Measurements from ENCODE around the gene PPP2R5B.
A peak's percentile ranks its signal among the peaks of the same experiment; 100 is the strongest.

The PPP2R5B gene

GRCh38 chr11:64887757-64888405, 36.6 kb upstream of the PPP2R5B start (continued):
- TF ChIP-seq KLF9 (tag by site-specific recombination; IDR thresholded peaks at IDR 0.05; ENCODE audit: low read depth) = peak; percentile 58; the same call in 1 of the 2 replicates
- no peak for TF ChIP-seq SP2 (tag by site-specific recombination; IDR thresholded peaks at IDR 0.05)
- TF ChIP-seq KLF17 (tag by site-specific recombination; IDR thresholded peaks at IDR 0.05) = peak; percentile 43; the same call in 1 of the 2 replicates
- peak; percentile 26 for TF ChIP-seq ZBTB26 (tag by site-specific recombination; optimal IDR thresholded peaks at IDR 0.05)
- no peak for TF ChIP-seq ZNF664 (tag by site-specific recombination; IDR thresholded peaks at IDR 0.05)
- no peak for TF ChIP-seq ZNF19 (tag by site-specific recombination; IDR thresholded peaks at IDR 0.05; ENCODE audit: low read depth)
- TF ChIP-seq PATZ1 (tag by site-specific recombination; IDR thresholded peaks at IDR 0.05) = peak; percentile 95
- no peak for TF ChIP-seq KLF7 (tag by site-specific recombination; IDR thresholded peaks at IDR 0.05; ENCODE audit: borderline replicate concordance)
- TF ChIP-seq ZEB2 (tag by site-specific recombination; IDR thresholded peaks at IDR 0.05) = no peak
- TF ChIP-seq ZNF221 (tag by site-specific recombination; IDR thresholded peaks at IDR 0.05; ENCODE audit: borderline replicate concordance) = no peak
- TF ChIP-seq EGR2 (tag by site-specific recombination; IDR thresholded peaks at IDR 0.05; ENCODE audit: low read depth) = no peak
- no peak for TF ChIP-seq ZNF138 (tag by site-specific recombination; IDR thresholded peaks at IDR 0.05; ENCODE audit: borderline replicate concordance)
- no peak for TF ChIP-seq ZNF549 (tag by site-specific recombination; IDR thresholded peaks at IDR 0.05)
- no peak for TF ChIP-seq BCL11B (tag by site-specific recombination; IDR thresholded peaks at IDR 0.05; ENCODE audit: low read depth)
- TF ChIP-seq PRDM1 (tag by site-specific recombination; IDR thresholded peaks at IDR 0.05) = no peak
- no peak for TF ChIP-seq MYNN (tag by site-specific recombination; IDR thresholded peaks at IDR 0.05; ENCODE audit: borderline replicate concordance)
- no peak for TF ChIP-seq ZNF394 (tag by site-specific recombination; IDR thresholded peaks at IDR 0.05; ENCODE audit: borderline replicate concordance)
- no peak for TF ChIP-seq ZNF747 (tag by site-specific recombination; IDR thresholded peaks at IDR 0.05)
- TF ChIP-seq ZNF311 (tag by site-specific recombination; IDR thresholded peaks at IDR 0.05; ENCODE audit: borderline replicate concordance) = no peak
- peak; percentile 45; the same call in 1 of the 2 replicates for TF ChIP-seq KLF8 (tag by site-specific recombination; IDR thresholded peaks at IDR 0.05)
- peak; percentile 40; the same call in 1 of the 2 replicates for TF ChIP-seq ZBTB11 (tag by site-specific recombination; conservative IDR thresholded peaks at IDR 0.05; ENCODE audit: low read depth)
- TF ChIP-seq, protein P1, sequence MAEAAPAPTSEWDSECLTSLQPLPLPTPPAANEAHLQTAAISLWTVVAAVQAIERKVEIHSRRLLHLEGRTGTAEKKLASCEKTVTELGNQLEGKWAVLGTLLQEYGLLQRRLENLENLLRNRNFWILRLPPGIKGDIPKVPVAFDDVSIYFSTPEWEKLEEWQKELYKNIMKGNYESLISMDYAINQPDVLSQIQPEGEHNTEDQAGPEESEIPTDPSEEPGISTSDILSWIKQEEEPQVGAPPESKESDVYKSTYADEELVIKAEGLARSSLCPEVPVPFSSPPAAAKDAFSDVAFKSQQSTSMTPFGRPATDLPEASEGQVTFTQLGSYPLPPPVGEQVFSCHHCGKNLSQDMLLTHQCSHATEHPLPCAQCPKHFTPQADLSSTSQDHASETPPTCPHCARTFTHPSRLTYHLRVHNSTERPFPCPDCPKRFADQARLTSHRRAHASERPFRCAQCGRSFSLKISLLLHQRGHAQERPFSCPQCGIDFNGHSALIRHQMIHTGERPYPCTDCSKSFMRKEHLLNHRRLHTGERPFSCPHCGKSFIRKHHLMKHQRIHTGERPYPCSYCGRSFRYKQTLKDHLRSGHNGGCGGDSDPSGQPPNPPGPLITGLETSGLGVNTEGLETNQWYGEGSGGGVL (tag by site-specific recombination; IDR thresholded peaks at IDR 0.05) = no peak
- TF ChIP-seq ZNF146 (tag by site-specific recombination; IDR thresholded peaks at IDR 0.05) = no peak
- TF ChIP-seq, protein P2, sequence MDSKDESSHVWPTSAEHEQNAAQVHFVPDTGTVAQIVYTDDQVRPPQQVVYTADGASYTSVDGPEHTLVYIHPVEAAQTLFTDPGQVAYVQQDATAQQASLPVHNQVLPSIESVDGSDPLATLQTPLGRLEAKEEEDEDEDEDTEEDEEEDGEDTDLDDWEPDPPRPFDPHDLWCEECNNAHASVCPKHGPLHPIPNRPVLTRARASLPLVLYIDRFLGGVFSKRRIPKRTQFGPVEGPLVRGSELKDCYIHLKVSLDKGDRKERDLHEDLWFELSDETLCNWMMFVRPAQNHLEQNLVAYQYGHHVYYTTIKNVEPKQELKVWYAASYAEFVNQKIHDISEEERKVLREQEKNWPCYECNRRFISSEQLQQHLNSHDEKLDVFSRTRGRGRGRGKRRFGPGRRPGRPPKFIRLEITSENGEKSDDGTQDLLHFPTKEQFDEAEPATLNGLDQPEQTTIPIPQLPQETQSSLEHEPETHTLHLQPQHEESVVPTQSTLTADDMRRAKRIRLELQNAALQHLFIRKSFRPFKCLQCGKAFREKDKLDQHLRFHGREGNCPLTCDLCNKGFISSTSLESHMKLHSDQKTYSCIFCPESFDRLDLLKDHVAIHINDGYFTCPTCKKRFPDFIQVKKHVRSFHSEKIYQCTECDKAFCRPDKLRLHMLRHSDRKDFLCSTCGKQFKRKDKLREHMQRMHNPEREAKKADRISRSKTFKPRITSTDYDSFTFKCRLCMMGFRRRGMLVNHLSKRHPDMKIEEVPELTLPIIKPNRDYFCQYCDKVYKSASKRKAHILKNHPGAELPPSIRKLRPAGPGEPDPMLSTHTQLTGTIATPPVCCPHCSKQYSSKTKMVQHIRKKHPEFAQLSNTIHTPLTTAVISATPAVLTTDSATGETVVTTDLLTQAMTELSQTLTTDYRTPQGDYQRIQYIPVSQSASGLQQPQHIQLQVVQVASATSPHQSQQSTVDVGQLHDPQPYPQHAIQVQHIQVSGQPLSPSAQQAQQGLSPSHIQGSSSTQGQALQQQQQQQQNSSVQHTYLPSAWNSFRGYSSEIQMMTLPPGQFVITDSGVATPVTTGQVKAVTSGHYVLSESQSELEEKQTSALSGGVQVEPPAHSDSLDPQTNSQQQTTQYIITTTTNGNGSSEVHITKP (tag by site-specific recombination; IDR thresholded peaks at IDR 0.05) = no peak

All from HEK293 (cell line).